Stimulated activated CD8-positive, alpha-beta memory T cell treated with anti-CD3 and anti-CD28 coated beads, Interleukin-4, amount 100 ng/mL, for 48 hours (primary cell): ENCODE data around the gene MEF2B.

Source experiments
- DNase-seq: peaks from one replicate; pipeline ENCODE4 v3.0.0-alpha.2; 2020

MEF2B gene

DNA sequence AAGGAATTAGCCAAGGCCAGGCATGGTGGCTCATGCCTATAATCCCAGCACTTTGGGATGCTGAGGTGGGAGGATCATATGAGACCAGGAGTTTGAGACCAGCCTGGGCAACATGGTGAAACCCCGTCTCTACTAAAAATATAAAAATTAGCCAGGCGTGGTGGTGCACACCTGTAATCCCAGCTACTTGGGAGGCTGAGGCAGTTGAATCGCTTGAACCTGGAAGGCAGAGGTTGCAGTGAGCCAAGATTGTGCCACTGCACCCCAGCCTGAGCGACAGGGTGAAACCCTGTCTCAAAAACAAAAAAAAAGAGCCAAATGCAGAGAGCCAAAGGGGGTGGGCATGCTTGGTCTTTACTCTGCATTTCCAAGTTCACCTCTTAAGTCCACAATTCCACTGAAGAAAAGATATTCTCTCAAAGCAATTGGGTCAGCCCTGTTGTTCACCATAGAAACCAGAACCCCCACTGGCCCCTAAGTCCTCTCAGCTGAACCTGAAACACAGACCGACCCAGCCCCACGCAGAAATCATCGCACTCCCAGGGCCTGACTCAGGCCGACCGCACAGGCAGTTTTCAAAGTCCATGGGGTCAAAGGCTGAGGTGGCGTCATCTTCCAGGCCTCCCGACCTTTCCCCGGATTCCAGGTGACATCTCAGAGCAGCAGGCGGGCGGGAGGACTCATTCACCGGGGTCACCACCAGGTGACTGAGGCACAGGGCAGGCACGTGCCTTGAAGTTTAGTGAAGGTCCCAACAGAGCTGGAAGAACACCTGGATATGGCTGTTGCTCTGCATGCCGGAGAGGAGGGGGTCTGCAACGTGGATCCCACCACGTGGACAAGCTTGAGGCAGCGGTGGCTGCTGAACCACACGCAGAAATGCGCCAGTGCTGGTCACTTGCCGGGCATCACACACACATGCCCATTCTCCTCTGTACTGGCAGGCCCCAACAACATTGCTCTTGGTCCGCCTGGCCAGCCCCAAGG, 73.1 kb downstream of the MEF2B start:
- no peak for DNase-seq

DNA sequence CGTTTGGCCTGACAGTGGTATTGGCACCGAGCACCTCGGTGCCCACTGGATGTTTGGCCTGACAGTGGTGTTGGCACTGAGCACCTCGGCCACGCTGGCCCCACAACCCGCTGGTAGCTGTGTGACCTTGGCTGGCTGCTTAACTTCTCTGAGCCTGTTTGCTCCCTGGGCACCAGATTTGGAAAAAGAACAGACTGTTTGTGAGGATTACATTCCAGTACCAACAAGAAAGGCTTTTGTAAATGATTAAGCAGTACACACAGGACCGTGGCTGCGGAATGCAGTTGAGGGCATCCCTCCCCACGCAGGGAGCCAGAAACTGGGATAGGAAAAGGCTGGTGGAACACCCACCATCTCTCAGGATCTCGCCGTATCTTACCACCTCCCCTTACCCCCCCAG, 74.4 kb downstream of the MEF2B start:
- no peak for DNase-seq
